Testis (tissue), 3 donors: Measurements from ENCODE around the gene ZNF280A. TPM values are rescaled to one million over a fixed set of nuclear protein-coding genes. Genes with fewer than 3 reads are reported as not detected.

Experiments
- DNase-seq: peaks from one replicate; pipeline ENCODE4 v3.0.0-alpha.2; 2019
- H3K27ac ChIP-seq, 2 donors: fragments of 200-600 bp; sonication (generic); one replicate each; pipeline ENCODE4 v1.5.1; 2019
- H3K27me3 ChIP-seq: fragments of 200-600 bp; sonication (generic); one replicate; pipeline ENCODE4 v1.5.1; 2019
- H3K36me3 ChIP-seq: fragments of 200-600 bp; sonication (generic); one replicate; pipeline ENCODE4 v1.5.1; 2017; ENCODE audit warnings: low read depth; ENCODE audit errors: missing control alignments
- H3K4me1 ChIP-seq: fragments of 200-600 bp; sonication (generic); one replicate; pipeline ENCODE4 v1.5.1; 2019
- H3K4me3 ChIP-seq, 2 donors: fragments of 200-600 bp; sonication (generic); one replicate each; pipeline ENCODE4 v1.5.1; 2017 to 2019
- H3K9me3 ChIP-seq: fragments of 200-600 bp; sonication (generic); one replicate; pipeline ENCODE4 v1.5.1; 2017
- POLR2A ChIP-seq: fragments of 450-650 bp; IDR thresholded peaks from one replicate; pipeline ENCODE4 v1.6.1; 2017; ENCODE audit warnings: antibody characterized with exemption, mild to moderate bottlenecking, moderate library complexity
- WGBS, 2 donors: methylation state at CpG; one replicate each; pipeline ENCODE4 v1.1.5; 2018; 5-methylcytosine and 5-hydroxymethylcytosine counted together
- intact Hi-C: fragments of 100-400 bp; cut with DNase I; formaldehyde crosslinking; loops from one replicate; pipeline ENCODE4 v1.15.1; 2023; ENCODE audit warnings: low total_unique reads
- polyA plus RNA-seq: library from polyadenylated mRNA; stranded (reverse); fragments of 350-450 nt; fragmentation: Illumina TruSeq; extraction: RNeasy Lipid Tissue Mini Kit (QIAGEN cat#74804); gene quantifications from one replicate; pipeline ENCODE4 v1.2.3, GENCODE V29; 2014; ENCODE audit warnings: low read depth, low replicate concordance; ENCODE audit not compliant: insufficient read depth
- total RNA-seq, 2 donors: library from RNA; depleted of rRNA; stranded (reverse); fragments of >200 nt; gene quantifications; one replicate each; pipeline ENCODE4 v1.2.3, GENCODE V29; 2016
- TF ChIP-seq, protein P1 (sequence below), 3 experiments: fragments of 450-650 bp in 2 of 3; fragments of 200-600 bp in 1 of 3; sonication (generic) in 1 of 3; IDR thresholded peaks; one replicate each; pipeline ENCODE4 v1.5.1; 2016 to 2019; ENCODE audit warnings: antibody characterized with exemption in 3 of 3, mild to moderate bottlenecking in 2 of 3, moderate library complexity in 1 of 3

The ZNF280A gene
- total and polyA plus RNA-seq, 3 donors from 2014 or later, result 0.38 to 1.1 (median 0.43) TPM

DNA sequence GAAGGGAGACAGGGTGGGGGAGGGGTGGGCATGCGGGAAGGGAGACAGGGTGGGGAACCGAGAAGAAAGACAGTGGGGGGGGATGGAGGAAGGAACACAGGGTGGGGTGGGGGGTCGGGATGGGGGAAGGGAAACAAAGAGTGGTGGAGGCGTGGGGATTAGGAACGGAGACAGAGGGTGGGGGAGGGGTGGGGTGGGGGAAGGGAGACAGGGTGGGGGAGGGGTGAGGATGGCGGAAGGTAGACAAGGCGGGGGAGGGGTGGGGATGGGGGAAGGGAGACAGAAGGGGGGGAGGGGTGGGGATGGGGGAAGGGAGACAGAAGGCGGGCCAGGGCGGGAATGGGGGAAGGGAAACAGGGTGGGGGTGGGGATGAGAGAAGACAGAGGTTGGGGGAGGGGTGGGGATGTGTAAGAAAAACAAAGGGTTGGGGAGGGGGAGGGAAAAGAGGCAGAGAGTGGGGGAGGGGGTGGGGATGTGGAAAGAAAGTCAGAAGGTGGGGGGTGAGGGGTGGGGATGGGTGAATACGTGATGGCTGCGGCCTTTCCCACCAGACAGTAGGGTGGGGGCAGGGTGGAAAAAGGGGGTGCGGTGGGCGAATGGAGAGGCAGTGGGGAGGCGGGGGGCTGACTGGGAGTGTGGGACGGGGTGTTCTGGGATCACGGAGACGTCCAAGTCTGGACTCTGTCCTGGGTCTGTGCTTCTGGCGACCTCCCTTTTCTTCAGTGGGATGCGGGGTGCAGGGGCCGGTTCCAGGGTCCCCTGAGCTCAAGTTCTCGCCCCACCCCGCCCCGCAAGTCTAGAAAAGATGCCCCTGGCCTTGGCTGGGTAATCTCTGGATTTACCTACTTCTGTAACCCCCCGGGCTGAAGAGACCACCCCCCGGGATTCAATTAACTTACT, 38.3 kb upstream of the ZNF280A start:
- peak; percentile 41 for DNase-seq
- Histone ChIP-seq H3K36me3 (no peaks in the 10 kb centered on the region), H3K27me3 (no peaks in the 10 kb centered on the region), H3K4me1 (peaks cover 5% of the 10 kb centered on the region), H3K4me3 (peak overlapping the region; percentile 62 to 75), H3K9me3 (no peaks in the 10 kb centered on the region), H3K27ac (peak overlapping the region; percentile 82 to 83)
- TF ChIP-seq POLR2A, result no peak
- TF ChIP-seq, protein P1, sequence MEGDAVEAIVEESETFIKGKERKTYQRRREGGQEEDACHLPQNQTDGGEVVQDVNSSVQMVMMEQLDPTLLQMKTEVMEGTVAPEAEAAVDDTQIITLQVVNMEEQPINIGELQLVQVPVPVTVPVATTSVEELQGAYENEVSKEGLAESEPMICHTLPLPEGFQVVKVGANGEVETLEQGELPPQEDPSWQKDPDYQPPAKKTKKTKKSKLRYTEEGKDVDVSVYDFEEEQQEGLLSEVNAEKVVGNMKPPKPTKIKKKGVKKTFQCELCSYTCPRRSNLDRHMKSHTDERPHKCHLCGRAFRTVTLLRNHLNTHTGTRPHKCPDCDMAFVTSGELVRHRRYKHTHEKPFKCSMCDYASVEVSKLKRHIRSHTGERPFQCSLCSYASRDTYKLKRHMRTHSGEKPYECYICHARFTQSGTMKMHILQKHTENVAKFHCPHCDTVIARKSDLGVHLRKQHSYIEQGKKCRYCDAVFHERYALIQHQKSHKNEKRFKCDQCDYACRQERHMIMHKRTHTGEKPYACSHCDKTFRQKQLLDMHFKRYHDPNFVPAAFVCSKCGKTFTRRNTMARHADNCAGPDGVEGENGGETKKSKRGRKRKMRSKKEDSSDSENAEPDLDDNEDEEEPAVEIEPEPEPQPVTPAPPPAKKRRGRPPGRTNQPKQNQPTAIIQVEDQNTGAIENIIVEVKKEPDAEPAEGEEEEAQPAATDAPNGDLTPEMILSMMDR (IDR thresholded peaks at IDR 0.05), result no peak
- intact Hi-C loops, result no loop called here
- 29 to 43% methylated on average over 9 to 16 of the region's 25 CpGs for WGBS, 2 donors

DNA sequence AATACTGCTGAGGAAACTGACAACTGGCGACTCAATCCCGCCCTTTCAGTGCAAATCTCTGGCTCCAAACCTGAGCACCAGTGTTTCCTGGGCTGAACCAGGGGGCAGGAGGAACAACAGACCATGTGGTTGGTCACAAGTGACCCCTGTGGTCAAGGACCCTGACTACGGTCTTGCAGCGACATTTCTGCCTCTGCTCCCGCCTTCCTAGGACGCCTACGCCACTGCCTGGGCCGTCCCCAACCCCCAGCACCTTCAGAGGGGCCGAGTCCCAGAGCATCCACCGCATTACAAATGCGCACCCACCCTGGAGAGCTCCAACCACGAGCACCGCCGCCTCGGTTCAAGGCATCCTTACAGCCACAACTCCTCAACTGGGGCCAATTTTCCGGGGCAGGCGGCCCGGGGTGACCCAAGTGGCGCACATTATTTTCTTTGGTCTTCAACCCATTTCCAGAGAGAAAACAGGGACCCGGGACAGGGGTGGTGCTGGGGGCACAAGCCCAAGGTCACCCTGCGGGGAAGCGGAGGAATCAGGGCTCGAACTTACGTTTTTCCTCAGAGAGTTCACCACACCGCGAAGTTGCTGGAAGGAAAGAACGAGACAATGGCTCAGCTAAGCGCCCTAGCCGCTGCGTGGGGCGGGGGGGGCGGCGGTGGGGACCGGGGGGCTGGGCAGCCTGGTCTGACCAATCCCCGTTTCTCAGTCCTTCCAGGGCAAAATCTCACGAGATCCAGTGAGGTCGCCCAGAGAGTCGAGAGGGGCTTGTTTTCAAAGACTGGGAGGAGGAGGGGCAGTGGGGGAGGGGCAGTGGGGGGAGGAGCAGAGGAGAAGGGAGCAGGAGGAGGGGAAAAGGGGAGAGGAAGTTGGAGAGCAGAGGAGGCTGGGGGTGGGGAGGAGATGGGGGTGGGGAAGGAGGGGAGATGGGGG, 37.2 kb upstream of the ZNF280A start:
- no peak for TF ChIP-seq POLR2A
- TF ChIP-seq, protein P1 (IDR thresholded peaks at IDR 0.05), result no peak
- Histone ChIP-seq H3K27ac (peak overlapping the region in 1 of 2 donors; percentile 17), H3K9me3 (no peaks in the 10 kb centered on the region), H3K4me3 (peak overlapping the region; percentile 15 to 44), H3K36me3 (no peaks in the 10 kb centered on the region), H3K4me1 (peaks cover 5% of the 10 kb centered on the region), H3K27me3 (no peaks in the 10 kb centered on the region)
- DNase-seq, result peak; percentile 48
- intact Hi-C loops, result no loop called here
- WGBS, 2 donors, result 81 to 85% methylated on average over 20 to 38 of the region's 38 CpGs

DNA sequence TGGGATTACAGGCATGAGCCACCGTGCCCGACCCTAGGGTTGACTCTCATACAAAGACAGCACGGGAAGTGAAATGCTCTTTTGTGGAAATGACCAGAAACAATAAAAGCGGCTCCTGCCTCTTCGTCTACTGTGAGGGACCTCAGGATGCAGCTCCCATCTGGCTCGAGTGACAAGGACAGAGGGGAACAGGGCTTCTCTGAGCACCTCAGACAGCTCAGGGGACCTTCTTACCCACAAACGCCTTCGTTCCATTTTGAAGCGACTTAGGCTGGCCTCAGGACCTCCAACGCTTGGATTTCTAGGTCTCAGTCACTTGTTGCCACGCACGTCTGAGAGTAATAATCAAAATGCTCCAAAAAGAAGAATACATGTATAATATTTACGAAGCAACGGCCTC, 36.5 kb upstream of the ZNF280A start:
- Histone ChIP-seq H3K27me3 (no peaks in the 10 kb centered on the region), H3K36me3 (no peaks in the 10 kb centered on the region), H3K4me3 (peak overlapping the region in 1 of 2 donors; percentile 15), H3K27ac (no peak overlapping the region), H3K4me1 (peaks cover 5% of the 10 kb centered on the region), H3K9me3 (no peaks in the 10 kb centered on the region)
- DNase-seq, result no peak
- WGBS, 2 donors, result 68 to 85% methylated on average over 14 of the region's 14 CpGs
- intact Hi-C loops, result no loop called here
- TF ChIP-seq, protein P1 (IDR thresholded peaks at IDR 0.05), result no peak
- TF ChIP-seq POLR2A, result no peak

DNA sequence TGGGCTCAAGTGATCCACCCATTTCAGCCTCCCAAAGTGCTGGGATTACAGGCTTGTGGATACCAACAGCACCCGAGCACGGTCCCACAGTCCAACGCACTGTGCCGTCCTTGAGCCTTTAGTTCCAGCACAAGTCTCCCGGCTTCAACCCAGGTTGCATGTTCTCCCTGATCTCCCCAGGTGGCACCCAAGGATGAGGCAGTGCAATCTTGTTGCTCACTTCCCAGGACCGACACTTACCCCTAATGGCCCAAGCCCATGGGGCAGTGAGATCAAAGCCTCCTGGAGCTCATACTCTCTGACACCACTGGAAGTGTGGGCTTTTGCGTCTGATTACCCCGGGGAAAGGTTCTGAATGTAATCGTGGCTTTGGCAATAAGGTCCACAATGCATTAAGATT, 35.5 kb upstream of the ZNF280A start:
- intact Hi-C loops, result no loop called here
- Histone ChIP-seq H3K9me3 (no peaks in the 10 kb centered on the region), H3K36me3 (no peaks in the 10 kb centered on the region), H3K4me1 (peaks cover 2% of the 10 kb centered on the region), H3K4me3 (no peak overlapping the region), H3K27ac (no peak overlapping the region), H3K27me3 (no peaks in the 10 kb centered on the region)
- no peak for DNase-seq
- TF ChIP-seq POLR2A, result no peak
- TF ChIP-seq, protein P1 (IDR thresholded peaks at IDR 0.05), result no peak
- 85 to 87% methylated on average over 9 of the region's 9 CpGs for WGBS, 2 donors
